Activated naive CD8-positive, alpha-beta T cell treated with anti-CD3 and anti-CD28 coated beads for 36 hours (primary cell): ENCODE data around the gene DEAF1. TPM values are rescaled to one million over a fixed set of nuclear protein-coding genes. Genes with fewer than 3 reads are reported as not detected.
"Not testable (repeated sequence)": the region's sequence is repeated elsewhere in the genome, so short reads cannot be mapped to it uniquely, and the experiment has no call there.

Experiments
- DNase-seq: peaks from one replicate; pipeline ENCODE4 v3.0.0; 2021
- H3K27ac Mint-ChIP-seq: one replicate; pipeline ENCODE4 v1.8.0; 2022; ENCODE audit warnings: mild to moderate bottlenecking, moderate library complexity, mixed read lengths
- H3K27me3 Mint-ChIP-seq: one replicate; pipeline ENCODE4 v1.8.0; 2022; ENCODE audit warnings: mild to moderate bottlenecking, mixed read lengths
- H3K36me3 Mint-ChIP-seq: one replicate; pipeline ENCODE4 v1.8.0; 2021; ENCODE audit warnings: mild to moderate bottlenecking, mixed read lengths
- H3K4me1 Mint-ChIP-seq: one replicate; pipeline ENCODE4 v1.8.0; 2021; ENCODE audit warnings: mixed read lengths
- H3K4me3 Mint-ChIP-seq: one replicate; pipeline ENCODE4 v1.8.0; 2022; ENCODE audit warnings: mild to moderate bottlenecking, moderate library complexity, mixed read lengths
- H3K9me3 Mint-ChIP-seq: one replicate; pipeline ENCODE4 v1.8.0; 2022; ENCODE audit warnings: mixed read lengths
- total RNA-seq, 2 experiments: library from RNA; stranded (reverse); gene quantifications; one replicate each; pipeline ENCODE4 v1.2.3, GENCODE V29; 2021

Gene DEAF1
- total RNA-seq, 2 experiments from 2014 or later, result 46.1 to 49.7 TPM

- H3K4me1 Mint-ChIP-seq, result peaks cover 35% of the 10 kb centered on the region
- peak overlapping the region; percentile 6 for H3K4me3 Mint-ChIP-seq
- no peaks in the 10 kb centered on the region for H3K9me3 Mint-ChIP-seq
- peak overlapping the region; percentile 92 for H3K27ac Mint-ChIP-seq
- peaks cover 8% of the 10 kb centered on the region for H3K36me3 Mint-ChIP-seq
- no peaks in the 10 kb centered on the region for H3K27me3 Mint-ChIP-seq
- DNase-seq, result no peak
Observed at GRCh38 chr11:697811-698311, 2.8 kb upstream of the DEAF1 start.

GRCh38 chr11:696955-697491, 2.0 kb upstream of the DEAF1 start:
- Mint-ChIP-seq H3K27ac (peak overlapping the region; percentile 92), H3K27me3 (no peaks in the 10 kb centered on the region), H3K4me1 (peaks cover 40% of the 10 kb centered on the region), H3K9me3 (no peaks in the 10 kb centered on the region), H3K36me3 (peaks cover 8% of the 10 kb centered on the region), H3K4me3 (peak overlapping the region; percentile 87)
- no peak for DNase-seq

DNA sequence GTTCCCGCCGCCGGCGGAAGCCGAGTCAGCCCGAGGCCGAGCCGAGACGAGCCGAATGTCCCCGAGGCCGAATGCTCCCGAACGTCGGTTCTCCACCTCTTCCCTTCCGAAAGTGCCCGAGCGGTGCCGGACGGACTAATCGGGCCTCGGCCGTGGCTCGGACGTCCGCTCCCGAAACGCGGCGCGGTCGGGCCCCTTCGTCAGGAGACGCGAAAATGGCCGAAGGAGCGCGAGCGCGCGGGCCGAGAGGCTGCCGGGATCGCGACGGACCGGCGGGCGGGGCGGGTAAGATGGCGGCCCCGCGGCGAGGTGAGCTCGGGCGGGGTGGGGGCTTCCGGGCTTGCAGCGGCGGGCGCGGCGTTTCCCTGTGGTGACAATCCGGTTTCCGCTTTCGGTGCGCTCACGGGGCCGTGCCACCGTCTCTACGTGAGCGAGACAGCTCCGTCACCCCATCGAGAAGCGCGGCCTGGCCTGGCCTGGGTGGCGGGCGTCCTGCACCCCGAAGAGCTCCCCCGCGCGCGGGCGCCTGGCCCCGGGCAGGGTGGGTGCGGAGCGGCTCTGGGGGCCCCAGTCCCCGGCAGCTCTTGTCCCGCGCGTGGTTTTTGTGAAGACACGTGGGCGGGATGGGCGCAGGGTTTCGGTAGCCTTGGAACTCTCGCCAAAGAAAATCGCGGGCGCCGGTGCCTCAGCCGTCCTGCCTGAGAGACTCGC, 671 bp upstream of the DEAF1 start, which contains the start of gene TMEM80:
TMEM80 (plus strand) TSS at position 279 of the 711 bp plus-strand sequence; CDS start at position 291, 12 bp downstream.
- no peaks in the 10 kb centered on the region for H3K9me3 Mint-ChIP-seq

GRCh38 chr11:695288-695537, 191 bp upstream of the DEAF1 start:
- no peak for DNase-seq
- peak overlapping the region; percentile 87 for H3K4me3 Mint-ChIP-seq
- no peaks in the 10 kb centered on the region for H3K27me3 Mint-ChIP-seq
- H3K27ac Mint-ChIP-seq, result peak overlapping the region; percentile 92
- peaks cover 11% of the 10 kb centered on the region for H3K36me3 Mint-ChIP-seq
- peaks cover 57% of the 10 kb centered on the region for H3K4me1 Mint-ChIP-seq
- H3K9me3 Mint-ChIP-seq, result no peaks in the 10 kb centered on the region

More for the DNA sequence above, 671 bp upstream of the DEAF1 start, which contains the start of gene TMEM80:
- H3K36me3 Mint-ChIP-seq, result peaks cover 9% of the 10 kb centered on the region
- DNase-seq, result peak; percentile 99
- H3K4me1 Mint-ChIP-seq, result peaks cover 52% of the 10 kb centered on the region
- peak within 1 kb of the TSS; percentile 87 for H3K4me3 Mint-ChIP-seq
- H3K27me3 Mint-ChIP-seq, result no peaks in the 10 kb centered on the region
- peak within 1 kb of the TSS; percentile 92 for H3K27ac Mint-ChIP-seq

- peak overlapping the region; percentile 85 for H3K4me3 Mint-ChIP-seq
- H3K9me3 Mint-ChIP-seq, result no peaks in the 10 kb centered on the region
- H3K27me3 Mint-ChIP-seq, result no peaks in the 10 kb centered on the region
- no peak for DNase-seq
- peaks cover 14% of the 10 kb centered on the region for H3K36me3 Mint-ChIP-seq
- H3K4me1 Mint-ChIP-seq, result peaks cover 61% of the 10 kb centered on the region
- H3K27ac Mint-ChIP-seq, result peak overlapping the region; percentile 85
Observed at GRCh38 chr11:693887-694562, 997 bp downstream of the DEAF1 start.

DNA sequence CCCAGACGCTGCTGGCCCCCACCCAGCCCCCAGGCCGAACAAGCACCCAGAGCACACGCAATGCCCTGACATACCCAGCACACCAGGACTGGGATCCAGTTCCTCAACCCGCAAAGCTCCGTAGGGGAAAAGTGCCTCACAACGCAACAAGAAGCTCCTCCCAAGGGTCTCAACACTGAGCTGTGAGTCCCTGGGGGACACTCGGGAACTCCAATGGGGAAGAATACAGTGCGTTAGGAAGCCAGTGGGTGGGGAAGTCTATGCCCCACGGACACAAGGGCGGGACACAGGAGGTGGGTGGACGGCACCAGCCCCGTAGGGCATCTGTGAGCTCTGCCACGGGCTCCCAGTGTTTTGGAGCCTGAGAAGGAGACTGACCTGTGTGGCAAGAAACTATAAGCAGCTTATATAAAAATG, 1.6 kb downstream of the DEAF1 start:
- peak overlapping the region; percentile 85 for H3K4me3 Mint-ChIP-seq
- DNase-seq, result no peak
- H3K4me1 Mint-ChIP-seq, result peaks cover 56% of the 10 kb centered on the region
- peak overlapping the region; percentile 85 for H3K27ac Mint-ChIP-seq
- H3K36me3 Mint-ChIP-seq, result peaks cover 14% of the 10 kb centered on the region
- H3K9me3 Mint-ChIP-seq, result no peaks in the 10 kb centered on the region
- no peaks in the 10 kb centered on the region for H3K27me3 Mint-ChIP-seq

- H3K4me3 Mint-ChIP-seq, result peak overlapping the region; percentile 85
- H3K36me3 Mint-ChIP-seq, result peaks cover 14% of the 10 kb centered on the region
- peak; percentile 56 for DNase-seq
- no peaks in the 10 kb centered on the region for H3K9me3 Mint-ChIP-seq
- peaks cover 51% of the 10 kb centered on the region for H3K4me1 Mint-ChIP-seq
- no peaks in the 10 kb centered on the region for H3K27me3 Mint-ChIP-seq
- peak overlapping the region; percentile 85 for H3K27ac Mint-ChIP-seq
Observed at GRCh38 chr11:692824-693414, 2.1 kb downstream of the DEAF1 start.

- H3K4me3 Mint-ChIP-seq, result peak overlapping the region; percentile 85
- no peaks in the 10 kb centered on the region for H3K9me3 Mint-ChIP-seq
- no peak for DNase-seq
- H3K27ac Mint-ChIP-seq, result peak overlapping the region; percentile 85
- peaks cover 42% of the 10 kb centered on the region for H3K4me1 Mint-ChIP-seq
- H3K27me3 Mint-ChIP-seq, result no peaks in the 10 kb centered on the region
- H3K36me3 Mint-ChIP-seq, result peaks cover 15% of the 10 kb centered on the region
Observed at GRCh38 chr11:691710-692590, 3.1 kb downstream of the DEAF1 start.

DNA sequence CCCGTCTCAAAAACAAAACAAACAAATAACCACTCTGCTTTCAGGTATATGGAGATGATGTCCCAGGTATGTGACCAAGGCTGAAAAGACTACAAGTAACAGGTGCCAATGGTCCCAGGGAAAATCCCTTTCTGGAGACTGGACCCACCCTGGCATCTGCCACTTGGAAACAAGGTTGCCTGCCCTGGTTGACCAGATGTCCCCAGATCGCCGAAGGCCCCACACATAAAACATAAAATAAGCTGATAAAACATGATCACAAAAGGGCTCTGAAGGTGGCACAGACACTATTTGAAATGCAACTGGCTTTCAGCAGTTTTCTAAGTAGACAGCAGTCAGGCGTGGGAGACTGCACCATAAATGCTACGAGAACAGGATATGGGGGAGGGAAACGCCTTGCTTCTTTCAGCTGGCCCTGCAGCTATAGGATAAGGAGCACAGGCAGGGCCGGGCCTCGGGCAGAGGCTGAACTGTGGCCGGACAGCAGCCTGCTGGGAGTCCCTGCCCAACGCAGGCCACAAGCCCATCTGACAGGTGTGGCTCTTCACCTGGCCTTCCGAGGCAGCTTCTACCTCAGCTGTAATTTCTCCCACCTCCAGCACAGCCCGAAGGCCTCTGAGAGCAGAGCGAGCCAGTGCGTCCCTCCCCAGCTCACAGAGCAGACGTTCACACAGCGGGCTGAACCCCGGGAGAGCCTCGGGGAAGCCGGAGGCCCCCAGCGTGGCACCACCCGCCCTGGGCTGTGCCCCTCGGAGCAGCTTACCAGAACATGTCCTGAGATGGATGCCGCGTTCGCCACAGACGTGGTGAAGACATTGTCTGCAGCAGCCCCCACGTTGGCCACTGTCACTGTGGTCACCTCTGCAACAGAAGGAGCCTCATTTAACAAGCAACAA, 4.0 kb downstream of the DEAF1 start:
- Mint-ChIP-seq H3K4me1 (peaks cover 39% of the 10 kb centered on the region), H3K4me3 (peak overlapping the region; percentile 85), H3K9me3 (no peaks in the 10 kb centered on the region), H3K36me3 (peaks cover 19% of the 10 kb centered on the region), H3K27me3 (no peaks in the 10 kb centered on the region), H3K27ac (no peak overlapping the region)
- DNase-seq, result no peak

- Mint-ChIP-seq H3K4me1 (peaks cover 39% of the 10 kb centered on the region), H3K36me3 (peaks cover 20% of the 10 kb centered on the region)
- not testable (repeated sequence) for H3K4me3 Mint-ChIP-seq, H3K27me3 Mint-ChIP-seq, H3K9me3 Mint-ChIP-seq, DNase-seq, H3K27ac Mint-ChIP-seq
Observed at GRCh38 chr11:690244-690643, 4.8 kb downstream of the DEAF1 start.

DNA sequence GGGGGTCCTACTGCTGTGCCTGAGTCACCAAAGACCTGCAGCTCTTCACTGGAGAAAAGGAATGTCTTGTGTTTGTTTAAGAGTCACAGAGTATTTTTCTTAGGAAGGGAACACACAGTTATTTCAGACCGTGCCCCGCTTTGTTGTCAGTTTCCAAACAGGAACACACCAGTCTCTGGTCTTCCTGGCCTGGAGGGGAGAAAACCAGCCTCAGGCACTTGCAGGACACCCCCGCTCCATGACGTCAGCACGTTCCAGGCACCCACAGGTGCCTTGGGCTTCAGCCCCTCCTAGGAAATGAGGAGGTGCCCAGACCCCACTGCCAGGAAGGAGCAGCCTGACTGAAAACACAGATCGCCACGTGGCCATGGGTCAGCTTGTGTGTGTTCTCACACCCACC, 5.4 kb downstream of the DEAF1 start:
- Mint-ChIP-seq H3K9me3 (no peaks in the 10 kb centered on the region), H3K4me1 (peaks cover 39% of the 10 kb centered on the region), H3K27ac (no peak overlapping the region), H3K27me3 (no peaks in the 10 kb centered on the region), H3K36me3 (peaks cover 22% of the 10 kb centered on the region), H3K4me3 (no peak overlapping the region)
- DNase-seq, result no peak

DNA sequence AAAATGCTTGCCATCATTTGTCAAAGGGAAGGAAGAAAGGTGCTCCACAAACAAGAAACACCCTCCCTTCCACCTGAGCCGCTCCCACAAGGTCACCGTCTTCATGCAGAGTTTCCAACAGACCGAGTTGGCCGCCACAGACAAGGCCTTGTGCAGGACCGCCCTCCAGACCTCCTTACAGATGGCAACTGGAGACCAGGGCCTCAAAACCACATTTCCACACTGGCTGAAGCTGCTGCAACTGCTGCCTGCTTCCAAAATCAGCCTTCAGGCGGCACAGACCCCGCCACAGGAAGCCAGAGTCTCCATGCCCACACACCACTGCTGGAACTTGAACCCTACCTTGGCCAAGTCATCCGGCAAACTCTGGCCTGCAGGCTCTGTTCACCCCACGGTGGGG, 6.3 kb downstream of the DEAF1 start:
- Mint-ChIP-seq H3K4me1 (peaks cover 39% of the 10 kb centered on the region), H3K4me3 (no peak overlapping the region), H3K27me3 (no peaks in the 10 kb centered on the region), H3K36me3 (peaks cover 31% of the 10 kb centered on the region), H3K27ac (no peak overlapping the region), H3K9me3 (no peaks in the 10 kb centered on the region)
- DNase-seq, result no peak

GRCh38 chr11:687751-688150, 7.3 kb downstream of the DEAF1 start:
- no peak for DNase-seq
- H3K27me3 Mint-ChIP-seq, result no peaks in the 10 kb centered on the region
- no peak overlapping the region for H3K4me3 Mint-ChIP-seq
- no peaks in the 10 kb centered on the region for H3K9me3 Mint-ChIP-seq
- H3K27ac Mint-ChIP-seq, result no peak overlapping the region
- H3K36me3 Mint-ChIP-seq, result peaks cover 33% of the 10 kb centered on the region
- peaks cover 30% of the 10 kb centered on the region for H3K4me1 Mint-ChIP-seq
